Endothelial cell of umbilical vein (primary cell): ENCODE data around the gene ZNF143. TPM values are rescaled to one million over a fixed set of nuclear protein-coding genes. Genes with fewer than 3 reads are reported as not detected.

Source experiments
- BruUV-seq: library from RNA; stranded (reverse); fragments of 400-500 nt; replicated peaks from 2 replicates; lab custom pipeline; 2021; lab: Mats Ljungman, UMichigan
- CTCF ChIA-PET: fragments of 300-600, 350-600 bp; sonication (Branson Sonifier 250); formaldehyde crosslinking; loops from one replicate; lab custom pipeline; 2021; ENCODE audit warnings: antibody characterized with exemption, inconsistent platforms; lab: Charles Lee
- POLR2A ChIA-PET: fragments of 300-600, 350-600 bp; sonication (Branson Sonifier 250); formaldehyde crosslinking; loops from one replicate; lab custom pipeline; 2021; ENCODE audit warnings: antibody characterized with exemption, inconsistent platforms; lab: Charles Lee
- DNase-seq: peaks from one replicate; pipeline ENCODE4 v3.0.0-alpha.2; 2011; ENCODE audit warnings: low read depth, low spot score
- FAIRE-seq: peaks from 2 replicates; lab custom pipeline; 2011; peaks lifted over from hg19 to GRCh38; lab: Jason Lieb, UNC
- H2AFZ ChIP-seq: 2 replicates; pipeline ENCODE4 v1.6.0; 2012; ENCODE audit warnings: low read depth, low read length, control low read depth, inconsistent platforms
- H3K27ac ChIP-seq: 2 replicates; pipeline ENCODE4 v1.5.1; 2011; ENCODE audit warnings: low read depth, mild to moderate bottlenecking, control low read depth, low read length, moderate library complexity; ENCODE audit not compliant: insufficient read depth
- H3K27me3 ChIP-seq, 2 experiments: 2 replicates each; pipeline versions ENCODE4 v1.6.0 to v1.6.1; 2011; ENCODE audit warnings: low read length in 2 of 2, mixed read lengths in 1 of 2; ENCODE audit not compliant: control insufficient read depth in 2 of 2, insufficient read depth in 2 of 2
- H3K36me3 ChIP-seq, 2 experiments: 2 replicates in 1 of 2; 3 replicates in 1 of 2; pipeline ENCODE4 v1.5.1; 2011; ENCODE audit warnings: low read length in 2 of 2, mild to moderate bottlenecking in 1 of 2, moderate library complexity in 1 of 2; ENCODE audit not compliant: control insufficient read depth in 2 of 2, insufficient read depth in 2 of 2; ENCODE audit errors: extremely low read depth in 1 of 2
- H3K4me1 ChIP-seq: 3 replicates; pipeline ENCODE4 v1.5.1; 2011; ENCODE audit warnings: mild to moderate bottlenecking, low read length; ENCODE audit not compliant: control insufficient read depth, insufficient read depth; ENCODE audit errors: extremely low read depth
- H3K4me2 ChIP-seq: 2 replicates; pipeline ENCODE4 v1.6.1; 2011; ENCODE audit warnings: low read length, control low read depth, mixed read lengths; ENCODE audit not compliant: insufficient read depth
- H3K4me3 ChIP-seq, 3 experiments: fragments of 200-600 bp in 1 of 3; sonication (generic), shearing (Covaris generic) in 1 of 3; replicated peaks in 1 of 3; 2 replicates each; pipeline ENCODE4 v1.5.1; 2011 to 2016; ENCODE audit warnings: control low read depth in 3 of 3, low read length in 3 of 3, mild to moderate bottlenecking in 2 of 3, inconsistent platforms in 1 of 3, low read depth in 1 of 3, moderate library complexity in 1 of 3; ENCODE audit not compliant: insufficient read depth in 1 of 3
- H3K79me2 ChIP-seq: 2 replicates; pipeline ENCODE4 v1.6.0; 2012; ENCODE audit warnings: low read length, inconsistent platforms; ENCODE audit not compliant: control insufficient read depth, insufficient read depth
- H3K9ac ChIP-seq: replicated peaks from 2 replicates; pipeline ENCODE3; 2011; ENCODE audit warnings: low read length, control low read depth; ENCODE audit not compliant: insufficient read depth; ENCODE audit errors: extremely low read depth
- H3K9me1 ChIP-seq: replicated peaks from 3 replicates; pipeline ENCODE4 v1.6.0; 2011; ENCODE audit warnings: mild to moderate bottlenecking, low read length; ENCODE audit not compliant: control insufficient read depth, insufficient read depth; ENCODE audit errors: extremely low read depth
- H3K9me3 ChIP-seq: replicated peaks from 2 replicates; pipeline ENCODE4 v1.5.1; 2012; ENCODE audit warnings: low read length, inconsistent platforms; ENCODE audit not compliant: control insufficient read depth, insufficient read depth
- H4K20me1 ChIP-seq: replicated peaks from 2 replicates; pipeline ENCODE3; 2011; ENCODE audit warnings: mild to moderate bottlenecking, low read length; ENCODE audit not compliant: control insufficient read depth, insufficient read depth; ENCODE audit errors: extremely low read depth
- EZH2 ChIP-seq: IDR thresholded peaks from 2 replicates; pipeline ENCODE4 v1.6.1; 2012; ENCODE audit warnings: borderline replicate concordance, low read depth, mild to moderate bottlenecking, moderate library complexity, low read length, inconsistent platforms; ENCODE audit not compliant: severe bottlenecking
- FOS ChIP-seq: IDR thresholded peaks from 2 replicates; pipeline ENCODE4 v1.6.1; 2011; ENCODE audit warnings: mild to moderate bottlenecking, low read length, moderate library complexity, borderline replicate concordance; ENCODE audit not compliant: insufficient read depth
- GATA2 ChIP-seq: IDR thresholded peaks from 2 replicates; pipeline ENCODE4 v1.7.0; 2011; ENCODE audit warnings: low read depth, mild to moderate bottlenecking, moderate library complexity, mixed read lengths, low read length; ENCODE audit not compliant: insufficient read length, insufficient read depth
- JUN ChIP-seq: IDR thresholded peaks from 2 replicates; pipeline ENCODE4 v1.6.1; 2011; ENCODE audit warnings: borderline replicate concordance, low read depth; ENCODE audit not compliant: insufficient read length, insufficient read depth
- MYC ChIP-seq: IDR thresholded peaks from one replicate; pipeline ENCODE4 v1.6.1; 2011; ENCODE audit warnings: mild to moderate bottlenecking, low read depth, low read length
- POLR2A ChIP-seq: IDR thresholded peaks from 2 replicates; pipeline ENCODE4 v1.6.1; 2012; ENCODE audit warnings: low read depth, mild to moderate bottlenecking, control low read depth, low read length
- POLR2AphosphoS5 ChIP-seq: IDR thresholded peaks from 2 replicates; pipeline ENCODE4 v1.6.1; 2012; ENCODE audit warnings: low read depth, mild to moderate bottlenecking, control low read depth, low read length, moderate library complexity; ENCODE audit not compliant: insufficient read depth
- dilution Hi-C: fragments of 300-500 bp; cut with MboI; formaldehyde crosslinking; loops from one replicate; pipeline ENCODE4 v1.15.0; 2019; ENCODE audit warnings: low sequenced_read_pairs; ENCODE audit not compliant: extremely low pct_ligation_motif_present
- intact Hi-C: fragments of 100-400 bp; cut with micrococcal nuclease; formaldehyde crosslinking; loops from one replicate; pipeline ENCODE4 v1.10.0; 2022
- polyA plus RNA-seq, 4 experiments: library from polyadenylated mRNA; depleted of rRNA in 3 of 4; stranded (reverse) in 3 of 4; unstranded in 1 of 4; fragments of >200 nt; gene quantifications; 2 replicates each; pipeline versions ENCODE4 v1.2.1 to v1.2.3, GENCODE V29; 2011 to 2012; ENCODE audit warnings: missing spikeins in 1 of 4
- total RNA-seq: library from RNA; stranded (reverse); gene quantifications from 2 replicates; pipeline ENCODE4 v1.2.3, GENCODE V29; 2021
- TF ChIP-seq, protein P1 (sequence below): IDR thresholded peaks from 2 replicates; pipeline ENCODE4 v1.6.1; 2011; ENCODE audit not compliant: insufficient read depth, insufficient read length
- TF ChIP-seq, protein P2 (sequence below), 2 donors: IDR thresholded peaks; 1 replicate in 1 of 2; 2 replicates in 1 of 2; pipeline ENCODE4 v1.5.1; 2011; ENCODE audit warnings: low read length in 2 of 2, mild to moderate bottlenecking in 2 of 2, moderate library complexity in 2 of 2, control low read depth in 1 of 2, inconsistent platforms in 1 of 2, low read depth in 1 of 2; ENCODE audit not compliant: insufficient read depth in 1 of 2; ENCODE audit errors: extremely low read depth in 1 of 2

ZNF143 gene
- total and polyA plus RNA-seq, 2 donors (not counting 3 experiments of a cell fraction or from before 2014, with no cell fraction given), result 19.0 to 29.8 TPM

DNA sequence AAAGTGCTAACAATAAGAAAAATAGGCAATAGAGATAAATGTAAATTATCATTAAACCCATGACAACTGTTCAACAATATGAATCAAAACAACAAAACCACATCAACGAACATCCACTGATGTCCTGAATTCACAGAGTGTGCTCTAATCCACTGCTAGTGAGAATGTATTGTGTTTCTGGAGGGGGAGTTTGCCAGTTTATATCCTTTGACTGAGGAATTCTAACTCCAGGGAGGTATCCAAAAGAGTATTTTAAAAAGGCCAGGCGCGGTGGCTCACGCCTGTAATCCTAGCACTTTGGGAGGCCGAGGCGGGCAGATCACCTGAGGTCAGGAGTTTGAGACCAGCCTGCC, 110.9 kb downstream of the ZNF143 start:
- H3K27ac ChIP-seq, result no peak overlapping the region
- CTCF ChIA-PET, result interaction anchor here (1.3 to 2.6 kb wide), 2 partner anchors 37 to 41 kb away, joined by 5 to 11 read pairs; no protein-coding TSS in a partner anchor

More for the DNA sequence above, 110.9 kb downstream of the ZNF143 start:
- H3K4me1 ChIP-seq, result peaks cover 25% of the 10 kb centered on the region
- peaks cover 31% of the 10 kb centered on the region for H3K79me2 ChIP-seq
- intact Hi-C loops, result loop anchor here (2.0 to 10.0 kb wide), 3 partner anchors 37 to 283 kb away; no protein-coding TSS in a partner anchor
- FAIRE-seq (no peak), DNase-seq (no peak)
- BruUV-seq, result no TSS peak
- no peak overlapping the region for H3K9ac ChIP-seq
- peaks cover 0 to 3% of the 10 kb centered on the region in 2 experiments for H3K36me3 ChIP-seq
- H3K4me2 ChIP-seq, result no peak overlapping the region
- no peak overlapping the region for H2AFZ ChIP-seq
- H3K4me3 ChIP-seq, result no peak overlapping the region
- TF ChIP-seq GATA2 (no peak), POLR2A (no peak), EZH2 (no peak), JUN (no peak), MYC (no peak), POLR2AphosphoS5 (no peak), FOS (no peak)
- TF ChIP-seq, protein P1, sequence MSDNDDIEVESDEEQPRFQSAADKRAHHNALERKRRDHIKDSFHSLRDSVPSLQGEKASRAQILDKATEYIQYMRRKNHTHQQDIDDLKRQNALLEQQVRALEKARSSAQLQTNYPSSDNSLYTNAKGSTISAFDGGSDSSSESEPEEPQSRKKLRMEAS, result no peak
- TF ChIP-seq, protein P2, sequence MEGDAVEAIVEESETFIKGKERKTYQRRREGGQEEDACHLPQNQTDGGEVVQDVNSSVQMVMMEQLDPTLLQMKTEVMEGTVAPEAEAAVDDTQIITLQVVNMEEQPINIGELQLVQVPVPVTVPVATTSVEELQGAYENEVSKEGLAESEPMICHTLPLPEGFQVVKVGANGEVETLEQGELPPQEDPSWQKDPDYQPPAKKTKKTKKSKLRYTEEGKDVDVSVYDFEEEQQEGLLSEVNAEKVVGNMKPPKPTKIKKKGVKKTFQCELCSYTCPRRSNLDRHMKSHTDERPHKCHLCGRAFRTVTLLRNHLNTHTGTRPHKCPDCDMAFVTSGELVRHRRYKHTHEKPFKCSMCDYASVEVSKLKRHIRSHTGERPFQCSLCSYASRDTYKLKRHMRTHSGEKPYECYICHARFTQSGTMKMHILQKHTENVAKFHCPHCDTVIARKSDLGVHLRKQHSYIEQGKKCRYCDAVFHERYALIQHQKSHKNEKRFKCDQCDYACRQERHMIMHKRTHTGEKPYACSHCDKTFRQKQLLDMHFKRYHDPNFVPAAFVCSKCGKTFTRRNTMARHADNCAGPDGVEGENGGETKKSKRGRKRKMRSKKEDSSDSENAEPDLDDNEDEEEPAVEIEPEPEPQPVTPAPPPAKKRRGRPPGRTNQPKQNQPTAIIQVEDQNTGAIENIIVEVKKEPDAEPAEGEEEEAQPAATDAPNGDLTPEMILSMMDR (IDR thresholded peaks at IDR 0.05; ENCODE audit: extremely low read depth in 1 of 2, insufficient read depth in 1 of 2, low read depth in 1 of 2, low read length in 2 of 2), result no peak
- POLR2A ChIA-PET, result interaction anchor here (0.7 kb wide), 1 partner anchor 147 kb away, joined by 4 read pairs; no protein-coding TSS in a partner anchor
- dilution Hi-C loops, result no loop called here
- no peaks in the 10 kb centered on the region for H3K9me1 ChIP-seq
- no peaks in the 10 kb centered on the region for H3K9me3 ChIP-seq
- no peaks in the 10 kb centered on the region for H4K20me1 ChIP-seq
- no peaks in the 10 kb centered on the region for H3K27me3 ChIP-seq
